ENCODE results near the gene ZNF649. TPM values are rescaled to one million over a fixed set of nuclear protein-coding genes. Genes with fewer than 3 reads are reported as not detected.

The ZNF649 gene
- total RNA-seq, 3 donors from 2014 or later (not counting 1 experiment from before 2014, with no cell fraction given), result 11.0 to 16.1 (median 12.3) TPM

DNA sequence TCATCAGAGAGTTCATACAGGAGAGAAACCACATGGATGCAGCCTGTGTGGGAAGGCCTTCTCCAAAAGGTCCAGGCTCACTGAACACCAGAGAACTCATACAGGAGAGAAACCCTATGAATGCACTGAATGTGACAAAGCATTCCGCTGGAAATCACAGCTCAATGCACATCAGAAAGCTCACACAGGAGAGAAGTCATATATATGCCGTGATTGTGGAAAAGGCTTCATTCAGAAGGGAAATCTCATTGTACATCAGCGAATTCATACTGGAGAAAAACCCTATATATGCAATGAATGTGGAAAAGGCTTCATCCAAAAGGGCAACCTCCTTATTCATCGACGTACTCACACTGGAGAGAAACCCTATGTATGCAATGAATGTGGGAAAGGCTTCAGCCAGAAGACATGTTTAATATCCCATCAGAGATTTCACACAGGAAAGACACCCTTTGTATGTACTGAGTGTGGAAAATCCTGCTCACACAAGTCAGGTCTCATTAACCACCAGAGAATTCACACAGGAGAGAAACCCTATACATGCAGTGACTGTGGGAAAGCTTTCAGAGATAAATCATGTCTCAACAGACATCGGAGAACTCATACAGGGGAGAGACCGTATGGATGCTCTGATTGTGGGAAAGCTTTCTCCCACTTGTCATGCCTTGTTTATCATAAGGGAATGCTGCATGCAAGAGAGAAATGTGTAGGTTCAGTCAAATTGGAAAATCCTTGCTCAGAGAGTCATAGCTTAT is 40.2 kb upstream of the ZNF649 start:
- no peak overlapping the region for H3K4me3 ChIP-seq (ENCODE audit: low read length)
- peaks cover 85% of the 10 kb centered on the region for H3K36me3 Mint-ChIP-seq
- 93% methylated on average over 7 of the region's 7 CpGs for WGBS (ENCODE audit: insufficient coverage)

DNA sequence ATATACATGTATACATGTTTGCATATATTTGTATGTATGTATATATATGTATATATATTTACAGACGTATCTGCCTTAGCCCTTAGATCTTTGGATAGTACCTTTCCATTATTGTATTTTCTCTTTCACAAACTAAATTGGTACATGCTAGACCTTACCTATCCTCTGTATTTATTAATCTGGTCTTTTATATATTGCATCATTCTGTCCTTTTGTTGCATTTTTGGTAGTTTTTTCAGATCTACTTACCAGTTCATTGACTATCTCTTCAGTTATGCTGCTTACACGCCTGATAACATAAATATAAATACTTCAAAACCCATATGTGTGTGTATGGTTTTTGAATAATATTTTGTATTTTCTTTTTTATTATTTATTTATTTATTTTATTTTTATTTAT is 34.1 kb upstream of the ZNF649 start:
- no peak overlapping the region for H3K4me3 Mint-ChIP-seq
- Histone ChIP-seq H3K27ac (ENCODE audit: low read length) (no peak overlapping the region), H3K27me3 (ENCODE audit: control insufficient read depth, insufficient read depth, low read length) (no peaks in the 10 kb centered on the region), H3K4me1 (ENCODE audit: control insufficient read depth, insufficient read depth, low read length) (no peaks in the 10 kb centered on the region), H3K4me3 (ENCODE audit: low read length) (no peak overlapping the region), H3K36me3 (ENCODE audit: control insufficient read depth, insufficient read depth, low read length) (peaks cover 78% of the 10 kb centered on the region), H3K9me3 (ENCODE audit: control insufficient read depth, insufficient read depth, low read length) (peaks cover 65% of the 10 kb centered on the region)
- WGBS (ENCODE audit: insufficient coverage), result no CpG with 5 or more reads among the region's 2 CpGs
- DNase-seq (no peak), ATAC-seq (no peak)
- peaks cover 25 to 41% of the 10 kb centered on the region in 2 donors for H3K9me3 Mint-ChIP-seq
- intact Hi-C loops (cut with micrococcal nuclease), result no loop called here
- TF ChIP-seq, protein P1, sequence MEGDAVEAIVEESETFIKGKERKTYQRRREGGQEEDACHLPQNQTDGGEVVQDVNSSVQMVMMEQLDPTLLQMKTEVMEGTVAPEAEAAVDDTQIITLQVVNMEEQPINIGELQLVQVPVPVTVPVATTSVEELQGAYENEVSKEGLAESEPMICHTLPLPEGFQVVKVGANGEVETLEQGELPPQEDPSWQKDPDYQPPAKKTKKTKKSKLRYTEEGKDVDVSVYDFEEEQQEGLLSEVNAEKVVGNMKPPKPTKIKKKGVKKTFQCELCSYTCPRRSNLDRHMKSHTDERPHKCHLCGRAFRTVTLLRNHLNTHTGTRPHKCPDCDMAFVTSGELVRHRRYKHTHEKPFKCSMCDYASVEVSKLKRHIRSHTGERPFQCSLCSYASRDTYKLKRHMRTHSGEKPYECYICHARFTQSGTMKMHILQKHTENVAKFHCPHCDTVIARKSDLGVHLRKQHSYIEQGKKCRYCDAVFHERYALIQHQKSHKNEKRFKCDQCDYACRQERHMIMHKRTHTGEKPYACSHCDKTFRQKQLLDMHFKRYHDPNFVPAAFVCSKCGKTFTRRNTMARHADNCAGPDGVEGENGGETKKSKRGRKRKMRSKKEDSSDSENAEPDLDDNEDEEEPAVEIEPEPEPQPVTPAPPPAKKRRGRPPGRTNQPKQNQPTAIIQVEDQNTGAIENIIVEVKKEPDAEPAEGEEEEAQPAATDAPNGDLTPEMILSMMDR (IDR thresholded peaks at IDR 0.05), result no peak
- peaks cover 0 to 8% of the 10 kb centered on the region in 2 donors for H3K4me1 Mint-ChIP-seq
- H3K27ac Mint-ChIP-seq, result no peak overlapping the region
- H3K27me3 Mint-ChIP-seq (ENCODE audit: low read depth in 2 of 2), result no peaks in the 10 kb centered on the region
- peaks cover 88% of the 10 kb centered on the region for H3K36me3 Mint-ChIP-seq

More for the DNA sequence above, 40.2 kb upstream of the ZNF649 start:
- Mint-ChIP-seq H3K27ac (no peak overlapping the region), H3K9me3 (peaks cover 19 to 55% of the 10 kb centered on the region in 2 donors), H3K4me3 (no peak overlapping the region), H3K4me1 (no peaks in the 10 kb centered on the region), H3K27me3 (ENCODE audit: low read depth in 2 of 2) (no peaks in the 10 kb centered on the region)
- Histone ChIP-seq H3K36me3 (ENCODE audit: control insufficient read depth, insufficient read depth, low read length) (peaks cover 48% of the 10 kb centered on the region), H3K27ac (ENCODE audit: low read length) (no peak overlapping the region), H3K9me3 (ENCODE audit: control insufficient read depth, insufficient read depth, low read length) (peaks cover 72% of the 10 kb centered on the region), H3K4me1 (ENCODE audit: control insufficient read depth, insufficient read depth, low read length) (no peaks in the 10 kb centered on the region), H3K27me3 (ENCODE audit: control insufficient read depth, insufficient read depth, low read length) (no peaks in the 10 kb centered on the region)
- TF ChIP-seq, protein P1 (IDR thresholded peaks at IDR 0.05), result no peak
- DNase-seq (no peak), ATAC-seq (no peak)
- intact Hi-C loops (cut with micrococcal nuclease), result loop anchor here (10.0 kb wide), 1 partner anchor 60 kb away; the partner anchor contains the start of gene ZNF577

DNA sequence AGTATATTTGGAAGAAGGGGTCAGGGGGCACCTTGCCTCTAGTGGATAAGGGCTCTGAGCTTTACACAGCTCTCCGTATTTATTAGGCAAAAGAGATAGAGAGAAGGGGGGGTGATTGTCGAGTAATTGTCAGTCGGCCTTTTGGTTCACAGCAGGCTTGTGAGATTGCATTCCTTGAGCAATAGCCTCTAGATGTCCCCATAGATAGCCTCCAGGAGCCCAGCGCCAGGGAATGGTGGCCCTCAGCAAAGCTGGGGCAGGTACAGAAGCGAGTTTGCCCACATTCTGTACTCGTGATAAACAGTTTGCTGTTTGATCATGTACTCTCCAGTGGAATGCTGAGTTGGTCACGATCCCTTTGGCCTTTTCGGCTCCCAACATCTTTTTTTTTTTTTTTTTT is 27.1 kb upstream of the ZNF649 start:
- Mint-ChIP-seq H3K27me3 (ENCODE audit: low read depth in 2 of 2) (no peaks in the 10 kb centered on the region), H3K27ac (no peak overlapping the region), H3K9me3 (peaks cover 4 to 21% of the 10 kb centered on the region in 2 donors), H3K4me1 (peaks cover 29 to 35% of the 10 kb centered on the region in 2 donors), H3K36me3 (peaks cover 41% of the 10 kb centered on the region), H3K4me3 (no peak overlapping the region)
- peaks cover 38% of the 10 kb centered on the region for H3K36me3 ChIP-seq (ENCODE audit: control insufficient read depth, insufficient read depth, low read length)
- H3K9me3 ChIP-seq (ENCODE audit: control insufficient read depth, insufficient read depth, low read length), result peaks cover 36% of the 10 kb centered on the region
- H3K4me3 ChIP-seq (ENCODE audit: low read length), result no peak overlapping the region
- intact Hi-C loops (cut with micrococcal nuclease), result no loop called here
- ATAC-seq, result no peak
- no peak overlapping the region for H3K27ac ChIP-seq (ENCODE audit: low read length)
- TF ChIP-seq, protein P1 (IDR thresholded peaks at IDR 0.05), result no peak
- no peaks in the 10 kb centered on the region for H3K27me3 ChIP-seq (ENCODE audit: control insufficient read depth, insufficient read depth, low read length)
- WGBS (ENCODE audit: insufficient coverage), result 93% methylated on average over 8 of the region's 8 CpGs
- H3K4me1 ChIP-seq (ENCODE audit: control insufficient read depth, insufficient read depth, low read length), result peaks cover 11% of the 10 kb centered on the region
- DNase-seq, result no peak

Data from natural killer cell (primary cell).